GDM1 (cell line): Measurements from ENCODE around the gene CFC1B.
"Not testable (repeated sequence)": the region's sequence is repeated elsewhere in the genome, so short reads cannot be mapped to it uniquely, and the experiment has no call there.

Experiments used
- DNase-seq: peaks from one replicate; lab custom pipeline; 2025; lab: John Stamatoyannopoulos, UW

Gene CFC1B

GRCh38 chr2:130520992-130521391, at the start of gene CFC1B:
Gene CFC1B (plus strand): TSS chr2:130521222. CDS start chr2:130521485, 263 bp downstream.
- not testable (repeated sequence) for DNase-seq

- not testable (repeated sequence) for DNase-seq
Measured at GRCh38 chr2:130491073-130491472, 29.9 kb upstream of the CFC1B start.

GRCh38 chr2:130509228-130509627, 11.8 kb upstream of the CFC1B start, which contains the start of gene POTEI:
Gene POTEI (minus strand): TSS chr2:130509328. CDS start chr2:130509235, 93 bp downstream.
- DNase-seq: not testable (repeated sequence)

GRCh38 chr2:130510807-130511746, 9.9 kb upstream of the CFC1B start:
- DNase-seq: not testable (repeated sequence)

- not testable (repeated sequence) for DNase-seq
Measured at GRCh38 chr2:130511747-130512451, 9.1 kb upstream of the CFC1B start.

- DNase-seq: not testable (repeated sequence)
Measured at GRCh38 chr2:130518516-130519106, 2.4 kb upstream of the CFC1B start.

GRCh38 chr2:130522390-130522789, 1.4 kb downstream of the CFC1B start:
- DNase-seq: not testable (repeated sequence)

GRCh38 chr2:130527365-130527967, 6.4 kb downstream of the CFC1B start:
- DNase-seq: not testable (repeated sequence)

GRCh38 chr2:130529545-130529944, 8.5 kb downstream of the CFC1B start:
- not testable (repeated sequence) for DNase-seq

GRCh38 chr2:130530212-130530611, 9.2 kb downstream of the CFC1B start:
- DNase-seq: not testable (repeated sequence)

- DNase-seq: not testable (repeated sequence)
Measured at GRCh38 chr2:130531225-130531624, 10.2 kb downstream of the CFC1B start.

GRCh38 chr2:130531672-130532071, 10.7 kb downstream of the CFC1B start:
- not testable (repeated sequence) for DNase-seq

GRCh38 chr2:130536654-130537053, 15.6 kb downstream of the CFC1B start:
- DNase-seq: not testable (repeated sequence)

- not testable (repeated sequence) for DNase-seq
Measured at GRCh38 chr2:130538271-130538670, 17.2 kb downstream of the CFC1B start.

GRCh38 chr2:130542789-130543188, 21.8 kb downstream of the CFC1B start:
- DNase-seq: not testable (repeated sequence)

GRCh38 chr2:130543785-130544528, 22.9 kb downstream of the CFC1B start:
- DNase-seq: not testable (repeated sequence)

GRCh38 chr2:130544978-130545377, 24.0 kb downstream of the CFC1B start:
- not testable (repeated sequence) for DNase-seq

- not testable (repeated sequence) for DNase-seq
Measured at GRCh38 chr2:130548418-130548817, 27.4 kb downstream of the CFC1B start.

GRCh38 chr2:130549475-130549874, 28.5 kb downstream of the CFC1B start:
- DNase-seq: not testable (repeated sequence)

GRCh38 chr2:130554178-130554577, 33.2 kb downstream of the CFC1B start:
- DNase-seq: not testable (repeated sequence)

GRCh38 chr2:130556441-130556840, 35.4 kb downstream of the CFC1B start:
- DNase-seq: not testable (repeated sequence)
